Activated naive CD4-positive, alpha-beta T cell treated with anti-CD3 and anti-CD28 coated beads, Interleukin-2, amount 50 U/mL, for 24 hours (primary cell): Measurements from ENCODE around the gene ADAMTSL5.
"Not testable (repeated sequence)": the region's sequence is repeated elsewhere in the genome, so short reads cannot be mapped to it uniquely, and the experiment has no call there.

ENCODE experiments used
- H3K27ac Mint-ChIP-seq: one replicate; pipeline ENCODE4 v1.8.0; 2021; ENCODE audit warnings: mild to moderate bottlenecking, mixed read lengths
- H3K27me3 Mint-ChIP-seq: one replicate; pipeline ENCODE4 v1.8.0; 2021; ENCODE audit warnings: mixed read lengths
- H3K36me3 Mint-ChIP-seq: one replicate; pipeline ENCODE4 v1.8.0; 2021; ENCODE audit warnings: mixed read lengths
- H3K4me1 Mint-ChIP-seq: one replicate; pipeline ENCODE4 v1.8.0; 2021; ENCODE audit warnings: mixed read lengths
- H3K4me3 Mint-ChIP-seq: one replicate; pipeline ENCODE4 v1.8.0; 2021; ENCODE audit warnings: mild to moderate bottlenecking, mixed read lengths
- H3K9me3 Mint-ChIP-seq: one replicate; pipeline ENCODE4 v1.8.0; 2021; ENCODE audit warnings: mixed read lengths

ADAMTSL5 gene

DNA sequence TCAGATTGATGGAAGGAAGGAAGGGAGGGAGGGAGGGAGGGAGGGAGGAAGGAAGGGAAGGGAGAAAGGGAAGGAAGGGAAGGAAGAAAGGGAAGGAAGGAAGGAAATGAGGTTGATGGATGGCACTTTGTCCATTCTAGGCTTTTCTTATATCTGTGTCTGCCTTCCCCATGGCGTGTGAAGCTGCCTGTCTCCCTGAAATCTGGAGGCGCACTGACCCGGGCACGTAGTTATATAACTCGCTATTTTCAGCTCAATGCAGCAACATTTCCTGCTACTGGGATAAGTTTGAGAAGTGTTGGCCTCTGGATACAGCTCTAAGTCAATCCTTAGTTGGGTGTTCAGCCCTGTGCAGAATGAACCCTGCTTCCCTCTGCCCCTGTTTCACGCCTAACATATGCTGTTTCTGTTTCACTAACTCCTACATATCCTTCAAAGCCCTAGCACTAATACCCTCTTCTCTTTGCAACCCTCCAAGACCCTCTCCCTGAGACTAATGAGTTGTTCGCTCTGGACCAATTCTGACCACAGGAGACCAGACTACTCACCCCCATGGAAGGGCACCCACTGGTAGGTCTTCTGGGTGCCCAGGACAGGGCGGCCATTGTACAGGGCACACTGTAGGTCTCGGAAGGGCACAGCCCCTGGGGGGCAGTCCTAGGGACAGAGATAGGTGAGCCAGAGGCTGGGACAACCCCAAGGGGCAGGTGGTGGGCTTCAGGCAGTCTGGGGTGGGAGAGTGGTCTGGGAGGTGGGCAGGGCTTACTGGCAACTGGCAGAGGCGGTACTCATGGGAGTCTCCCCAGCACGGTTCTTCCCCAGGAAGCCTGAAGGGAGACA lies 3.0 kb downstream of the ADAMTSL5 start:
- H3K4me3 Mint-ChIP-seq: no peak overlapping the region

GRCh38 chr19:1508507-1508856 lies 4.3 kb downstream of the ADAMTSL5 start:
- no peak overlapping the region for H3K27ac Mint-ChIP-seq
- peaks cover 19% of the 10 kb centered on the region for H3K4me1 Mint-ChIP-seq
- no peaks in the 10 kb centered on the region for H3K27me3 Mint-ChIP-seq
- H3K36me3 Mint-ChIP-seq: no peaks in the 10 kb centered on the region
- no peaks in the 10 kb centered on the region for H3K9me3 Mint-ChIP-seq
- H3K4me3 Mint-ChIP-seq: peak overlapping the region; percentile 5

More for the DNA sequence above, 3.0 kb downstream of the ADAMTSL5 start:
- Mint-ChIP-seq H3K27ac (no peak overlapping the region), H3K36me3 (no peaks in the 10 kb centered on the region), H3K27me3 (no peaks in the 10 kb centered on the region), H3K9me3 (no peaks in the 10 kb centered on the region), H3K4me1 (peaks cover 16% of the 10 kb centered on the region)

DNA sequence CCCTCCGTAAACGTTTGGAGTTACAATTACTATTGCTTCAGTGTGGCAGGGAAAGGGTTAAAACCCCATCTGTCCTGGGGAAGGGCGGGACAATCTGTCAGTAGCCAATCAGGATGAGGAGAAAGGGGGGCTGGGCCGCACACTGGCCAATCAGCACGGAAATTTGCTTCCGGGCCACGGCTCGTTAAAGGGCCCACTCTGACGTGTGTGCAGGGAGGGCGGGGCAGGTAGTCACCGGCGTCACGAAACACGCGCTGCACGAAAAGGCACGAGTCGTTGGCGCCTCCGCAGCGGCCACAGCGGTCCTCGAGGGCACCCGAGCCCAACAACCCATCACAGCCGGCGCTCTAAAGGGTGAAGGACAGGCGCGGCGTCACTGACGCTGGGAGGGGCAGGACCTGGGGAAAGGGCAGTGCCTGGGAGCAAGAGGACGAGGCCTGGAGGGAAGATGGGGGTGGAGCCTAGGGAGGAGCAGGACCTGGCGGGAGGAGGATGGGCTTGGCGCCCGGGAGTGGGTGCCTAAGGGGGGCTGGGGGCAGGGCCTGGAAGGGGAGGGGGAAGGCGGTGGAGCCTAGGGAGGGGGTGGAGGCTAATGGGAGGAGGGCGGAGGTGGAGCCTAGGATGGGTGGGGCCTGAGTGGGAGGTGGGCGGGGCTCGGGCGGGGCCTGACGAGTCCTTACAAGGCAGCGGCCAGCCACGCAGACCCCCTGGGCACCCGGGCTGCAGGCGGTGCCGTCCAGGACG lies 4.9 kb downstream of the ADAMTSL5 start:
- peak overlapping the region; percentile 60 for H3K27ac Mint-ChIP-seq
- no peaks in the 10 kb centered on the region for H3K9me3 Mint-ChIP-seq
- H3K27me3 Mint-ChIP-seq: no peaks in the 10 kb centered on the region
- H3K4me1 Mint-ChIP-seq: peaks cover 22% of the 10 kb centered on the region
- H3K4me3 Mint-ChIP-seq: peak overlapping the region; percentile 91
- H3K36me3 Mint-ChIP-seq: no peaks in the 10 kb centered on the region

GRCh38 chr19:1507192-1507660 lies 5.6 kb downstream of the ADAMTSL5 start:
- Mint-ChIP-seq H3K27ac (no peak overlapping the region), H3K9me3 (no peaks in the 10 kb centered on the region), H3K27me3 (no peaks in the 10 kb centered on the region), H3K4me3 (peak overlapping the region; percentile 91), H3K36me3 (no peaks in the 10 kb centered on the region), H3K4me1 (peaks cover 23% of the 10 kb centered on the region)

DNA sequence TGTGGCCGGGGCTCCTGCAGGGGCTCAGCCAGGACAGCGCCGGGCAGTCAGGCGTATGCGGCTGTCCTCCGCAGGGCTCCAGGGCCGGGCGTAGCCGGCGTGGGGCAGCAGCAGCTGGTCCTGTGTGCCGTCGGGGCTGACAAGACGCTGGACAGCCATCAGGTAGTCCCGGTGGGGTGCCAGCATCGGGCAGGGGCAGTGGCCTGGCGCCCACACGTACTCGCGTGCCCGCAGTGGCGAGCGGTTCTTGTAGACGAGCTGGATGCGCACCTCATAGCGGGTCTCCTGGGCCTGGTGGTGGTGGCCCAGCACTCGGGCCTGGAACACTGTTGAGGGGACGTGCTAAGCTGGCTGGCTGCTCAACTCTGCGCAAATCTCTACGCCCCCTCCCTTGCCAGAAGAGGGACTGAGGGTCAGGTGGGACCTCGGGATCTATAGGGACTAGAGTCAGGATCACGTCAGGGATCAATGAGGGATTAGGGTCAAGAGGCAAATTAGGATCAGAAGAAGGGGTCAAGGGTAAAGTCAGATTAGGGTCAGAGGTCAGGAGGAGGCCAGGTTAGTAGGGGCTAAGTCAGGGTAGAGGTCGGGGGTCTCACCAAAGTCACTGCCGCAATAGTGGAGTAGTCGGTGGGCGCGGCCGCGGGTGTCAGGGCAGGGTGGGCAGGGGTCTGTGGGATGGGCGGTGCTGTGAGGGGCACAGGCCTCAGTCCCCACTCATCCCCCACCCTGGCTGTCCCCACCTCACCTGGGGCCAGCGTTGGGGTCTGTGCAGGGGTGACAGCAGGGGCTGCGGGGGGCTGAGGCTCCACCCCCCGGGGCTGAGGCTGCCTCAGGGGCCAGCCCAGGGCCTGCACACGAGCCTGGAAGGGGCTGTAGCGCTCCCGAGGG lies 6.6 kb downstream of the ADAMTSL5 start:
- Mint-ChIP-seq H3K27me3 (no peaks in the 10 kb centered on the region), H3K4me3 (no peak overlapping the region), H3K27ac (no peak overlapping the region), H3K36me3 (no peaks in the 10 kb centered on the region), H3K4me1 (peaks cover 20% of the 10 kb centered on the region), H3K9me3 (no peaks in the 10 kb centered on the region)

DNA sequence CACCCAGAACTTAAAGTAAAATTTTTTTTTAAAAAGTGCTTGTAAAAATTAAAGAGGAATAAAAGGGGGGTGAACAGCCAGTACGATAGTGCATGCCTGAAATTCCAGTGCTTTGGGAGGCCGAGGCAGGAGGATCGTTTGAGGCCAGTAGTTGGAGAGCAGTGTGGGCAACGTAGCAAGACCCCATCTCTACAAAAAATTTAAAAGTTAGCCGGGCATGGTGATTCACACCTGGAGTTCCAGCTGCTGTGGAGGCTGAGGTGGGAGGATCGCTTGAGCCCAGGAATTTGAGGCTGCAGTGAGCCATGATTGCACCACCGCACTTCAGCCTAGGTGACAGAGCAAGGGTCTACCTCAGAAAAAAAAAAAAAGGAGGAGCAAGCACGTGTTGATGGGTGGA lies 7.8 kb downstream of the ADAMTSL5 start:
- H3K27ac Mint-ChIP-seq: no peak overlapping the region
- H3K36me3 Mint-ChIP-seq: no peaks in the 10 kb centered on the region
- H3K4me1 Mint-ChIP-seq: peaks cover 20% of the 10 kb centered on the region
- H3K4me3 Mint-ChIP-seq: no peak overlapping the region
- H3K27me3 Mint-ChIP-seq: no peaks in the 10 kb centered on the region
- no peaks in the 10 kb centered on the region for H3K9me3 Mint-ChIP-seq

GRCh38 chr19:1503925-1504773 lies 8.7 kb downstream of the ADAMTSL5 start:
- H3K9me3 Mint-ChIP-seq: no peaks in the 10 kb centered on the region
- H3K4me1 Mint-ChIP-seq: peaks cover 20% of the 10 kb centered on the region
- no peak overlapping the region for H3K27ac Mint-ChIP-seq
- H3K36me3 Mint-ChIP-seq: no peaks in the 10 kb centered on the region
- no peaks in the 10 kb centered on the region for H3K27me3 Mint-ChIP-seq
- H3K4me3 Mint-ChIP-seq: no peak overlapping the region

DNA sequence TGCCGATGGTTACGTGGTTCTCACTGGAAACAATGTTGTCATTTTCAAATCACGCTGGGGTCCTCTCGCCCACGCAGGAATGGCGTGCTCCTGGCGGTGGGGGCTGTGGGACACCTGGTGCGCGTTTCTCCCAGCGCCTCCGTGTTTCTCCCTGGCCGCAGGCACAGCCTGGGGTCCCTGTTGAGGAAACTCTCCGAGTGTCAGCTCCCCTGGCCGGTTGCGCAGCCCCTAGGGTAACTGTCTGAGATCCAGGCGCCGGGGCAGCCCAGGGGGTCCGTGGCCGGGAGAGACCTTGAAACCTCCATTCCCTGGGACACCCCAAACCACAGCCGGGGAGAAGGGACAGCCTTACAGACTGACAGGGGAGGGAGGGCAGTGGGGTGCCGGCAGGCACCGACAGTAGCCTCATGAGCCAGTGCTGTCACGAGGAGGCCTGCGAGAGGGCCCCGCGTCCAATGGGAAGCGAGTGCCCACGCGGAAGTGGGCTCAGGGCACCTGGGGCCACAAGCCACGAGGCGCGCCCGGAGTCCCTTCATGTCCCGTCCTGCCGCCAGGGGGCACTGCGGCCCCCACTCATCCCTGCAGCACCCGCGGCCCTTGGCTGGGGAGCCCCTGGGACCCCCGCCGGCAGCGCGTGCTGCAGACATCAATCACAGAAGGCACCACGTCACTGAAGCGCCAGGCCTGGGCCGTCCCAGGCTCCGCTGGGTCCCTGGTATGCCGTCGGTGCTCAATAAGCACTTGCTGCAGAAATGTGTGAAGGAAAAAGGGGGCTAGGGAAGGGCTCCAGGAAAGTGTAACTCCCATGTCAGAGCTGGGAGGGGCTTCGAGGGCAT lies 9.5 kb downstream of the ADAMTSL5 start:
- no peaks in the 10 kb centered on the region for H3K9me3 Mint-ChIP-seq
- peaks cover 16% of the 10 kb centered on the region for H3K4me1 Mint-ChIP-seq
- no peak overlapping the region for H3K4me3 Mint-ChIP-seq
- no peaks in the 10 kb centered on the region for H3K36me3 Mint-ChIP-seq
- H3K27me3 Mint-ChIP-seq: no peaks in the 10 kb centered on the region
- no peak overlapping the region for H3K27ac Mint-ChIP-seq

DNA sequence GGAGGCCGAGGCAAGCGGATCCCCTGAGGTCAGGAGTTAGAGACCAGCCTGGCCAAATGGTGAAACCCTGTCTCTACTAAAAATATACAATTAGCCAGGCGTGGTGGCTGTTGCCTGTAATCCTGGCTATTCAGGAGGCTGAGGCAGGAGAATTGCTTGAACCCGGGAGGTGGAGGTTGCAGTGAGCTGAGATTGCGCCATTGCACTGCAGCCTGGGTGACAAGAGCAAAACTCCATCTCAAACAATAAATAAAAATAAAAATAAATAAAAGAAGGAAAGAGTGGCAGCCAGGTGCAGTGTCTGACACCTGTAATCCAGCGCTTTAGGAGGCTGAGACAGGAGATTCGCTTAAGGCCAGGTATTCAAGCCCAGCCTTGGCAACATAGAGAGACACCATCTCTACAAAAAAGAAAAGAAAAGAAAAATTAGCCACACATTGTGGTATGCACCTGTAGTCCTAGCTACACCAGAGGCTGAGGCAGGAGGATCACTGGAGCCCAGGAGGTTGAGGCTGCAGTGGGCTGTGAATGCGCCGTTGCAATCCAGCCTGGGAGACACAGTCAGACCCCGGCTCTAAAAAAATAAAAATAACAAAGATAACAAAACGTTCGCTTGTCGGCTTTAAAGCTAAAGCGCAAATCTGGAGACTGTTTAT lies 10.3 kb downstream of the ADAMTSL5 start:
- peaks cover 12% of the 10 kb centered on the region for H3K4me1 Mint-ChIP-seq
- H3K4me3 Mint-ChIP-seq: peak overlapping the region; percentile 15

GRCh38 chr19:1501200-1501595 lies 11.6 kb downstream of the ADAMTSL5 start:
- H3K27ac Mint-ChIP-seq: no peak overlapping the region
- H3K9me3 Mint-ChIP-seq: no peaks in the 10 kb centered on the region
- no peaks in the 10 kb centered on the region for H3K27me3 Mint-ChIP-seq

More for the DNA sequence above, 10.3 kb downstream of the ADAMTSL5 start:
- H3K9me3 Mint-ChIP-seq: no peaks in the 10 kb centered on the region
- no peaks in the 10 kb centered on the region for H3K36me3 Mint-ChIP-seq
- H3K27me3 Mint-ChIP-seq: no peaks in the 10 kb centered on the region
- no peak overlapping the region for H3K27ac Mint-ChIP-seq

GRCh38 chr19:1499231-1499630 lies 13.6 kb downstream of the ADAMTSL5 start:
- H3K27me3 Mint-ChIP-seq, H3K9me3 Mint-ChIP-seq, H3K4me3 Mint-ChIP-seq, H3K36me3 Mint-ChIP-seq, H3K4me1 Mint-ChIP-seq, H3K27ac Mint-ChIP-seq: not testable (repeated sequence)

More at GRCh38 chr19:1501200-1501595, 11.6 kb downstream of the ADAMTSL5 start:
- Mint-ChIP-seq H3K4me3 (no peak overlapping the region), H3K36me3 (no peaks in the 10 kb centered on the region), H3K4me1 (peaks cover 10% of the 10 kb centered on the region)

- Mint-ChIP-seq H3K36me3 (no peaks in the 10 kb centered on the region), H3K4me3 (no peak overlapping the region)
Measured at GRCh38 chr19:1497578-1498235, 15.1 kb downstream of the ADAMTSL5 start.

More at GRCh38 chr19:1497578-1498235, 15.1 kb downstream of the ADAMTSL5 start:
- H3K27me3 Mint-ChIP-seq: no peaks in the 10 kb centered on the region
- no peaks in the 10 kb centered on the region for H3K9me3 Mint-ChIP-seq
- peaks cover 2% of the 10 kb centered on the region for H3K4me1 Mint-ChIP-seq
- no peak overlapping the region for H3K27ac Mint-ChIP-seq
